Neural cell (in vitro differentiated cells): Measurements from ENCODE around the gene DKC1.
A peak's percentile ranks its signal among the peaks of the same experiment; 100 is the strongest.

Experiments
- CTCF ChIP-seq: fragments of 450-650 bp; IDR thresholded peaks from 2 replicates; pipeline ENCODE4 v1.5.1; 2014; ENCODE audit warnings: antibody characterized with exemption, mild to moderate bottlenecking, moderate library complexity; ENCODE audit not compliant: poor library complexity, severe bottlenecking
- EP300 ChIP-seq: fragments of 450-650 bp; conservative IDR thresholded peaks from 2 replicates; pipeline ENCODE4 v1.6.1; 2014; ENCODE audit warnings: antibody characterized with exemption, mild to moderate bottlenecking, moderate library complexity; ENCODE audit not compliant: poor library complexity, severe bottlenecking
- EZH2 ChIP-seq: fragments of 200-600, 300-800 bp; shearing (Covaris generic), sonication (generic); IDR thresholded peaks from 2 replicates; pipeline ENCODE4 v1.6.1; 2014; ENCODE audit warnings: antibody characterized with exemption, low read length, borderline replicate concordance, mild to moderate bottlenecking; ENCODE audit not compliant: insufficient read depth, poor library complexity, severe bottlenecking
- MXI1 ChIP-seq: fragments of 450-650 bp; conservative IDR thresholded peaks from 2 replicates; pipeline ENCODE4 v1.6.1; 2014; ENCODE audit warnings: antibody characterized with exemption, mild to moderate bottlenecking; ENCODE audit not compliant: poor library complexity, severe bottlenecking
- POLR2AphosphoS5 ChIP-seq: IDR thresholded peaks from 2 replicates; pipeline ENCODE4 v1.6.1; 2012
- RAD21 ChIP-seq: fragments of 450-650 bp; conservative IDR thresholded peaks from 2 replicates; pipeline ENCODE4 v1.6.1; 2014; ENCODE audit warnings: antibody characterized with exemption, mild to moderate bottlenecking, moderate library complexity
- REST ChIP-seq: IDR thresholded peaks from 2 replicates; pipeline ENCODE4 v1.6.1; 2012; ENCODE audit warnings: borderline replicate concordance
- SMC3 ChIP-seq: fragments of 450-650 bp; conservative IDR thresholded peaks from 2 replicates; pipeline ENCODE4 v1.6.1; 2014; ENCODE audit warnings: antibody characterized with exemption, mild to moderate bottlenecking, moderate library complexity; ENCODE audit not compliant: poor library complexity

GRCh38 chrX:154714925-154715324 is 47.7 kb upstream of the DKC1 start:
- TF ChIP-seq CTCF = peak; percentile 70
- no peak for TF ChIP-seq REST
- TF ChIP-seq SMC3 = peak; percentile 34
- no peak for TF ChIP-seq EP300
- no peak for TF ChIP-seq MXI1
- TF ChIP-seq POLR2AphosphoS5 = no peak
- TF ChIP-seq EZH2 = no peak
- TF ChIP-seq RAD21 = peak; percentile 62
